Lung (tissue), 12 donors: ENCODE measurements around the gene LTB4R2. TPM values are rescaled to one million over a fixed set of nuclear protein-coding genes. Genes with fewer than 3 reads are reported as not detected.

ENCODE experiments used
- ATAC-seq: fragments of 200-7000 bp; cut with Tn5 transposase; one replicate; pipeline ENCODE4 v1.9.1; 2020; ENCODE audit warnings: moderate number of reproducible peaks; ENCODE audit not compliant: insufficient read depth, low FRiP score
- DNase-seq, 3 donors: peaks; one replicate each; pipeline ENCODE4 v3.0.0-alpha.2; 2013 to 2017
- H3K27ac ChIP-seq, 2 donors: one replicate each; pipeline ENCODE4 v1.5.1; 2013; ENCODE audit warnings: mild to moderate bottlenecking in 2 of 2, moderate library complexity in 2 of 2, control low read depth in 1 of 2, inconsistent platforms in 1 of 2, low read depth in 1 of 2, low read length in 1 of 2
- H3K27me3 ChIP-seq, 3 donors: one replicate each; pipeline ENCODE4 v1.5.1; 2013; ENCODE audit warnings: low read length in 2 of 3; ENCODE audit not compliant: control insufficient read depth in 3 of 3, insufficient read depth in 3 of 3
- H3K36me3 ChIP-seq, 4 donors: one replicate each; pipeline ENCODE4 v1.5.1; 2013; ENCODE audit warnings: low read length in 4 of 4, mild to moderate bottlenecking in 1 of 4, moderate library complexity in 1 of 4; ENCODE audit not compliant: control insufficient read depth in 4 of 4, insufficient read depth in 4 of 4
- H3K4me1 ChIP-seq, 5 donors: one replicate each; pipeline ENCODE4 v1.5.1; 2013; ENCODE audit warnings: low read length in 5 of 5, mild to moderate bottlenecking in 2 of 5, moderate library complexity in 1 of 5; ENCODE audit not compliant: control insufficient read depth in 5 of 5, insufficient read depth in 5 of 5
- H3K4me3 ChIP-seq: one replicate; pipeline ENCODE4 v1.5.1; 2013; ENCODE audit warnings: mild to moderate bottlenecking, control low read depth, moderate library complexity
- H3K9ac ChIP-seq, 2 donors: one replicate each; pipeline ENCODE4 v1.5.1; 2013; ENCODE audit warnings: low read length in 2 of 2, control low read depth in 1 of 2; ENCODE audit not compliant: insufficient read depth in 1 of 2
- H3K9me3 ChIP-seq, 4 donors: one replicate each; pipeline ENCODE4 v1.5.1; 2013; ENCODE audit warnings: low read length in 3 of 4, mild to moderate bottlenecking in 1 of 4, moderate library complexity in 1 of 4; ENCODE audit not compliant: control insufficient read depth in 4 of 4, insufficient read depth in 3 of 4
- whole genome bisulfite sequencing, 2 donors: extraction: QIAGEN DNeasy Blood & Tissue Kit; methylation state at CpG; one replicate each; pipeline ENCODE4 v1.1.7; 2013; 5-methylcytosine and 5-hydroxymethylcytosine counted together
- polyA plus RNA-seq, 2 donors: library from polyadenylated mRNA; stranded (reverse); fragments of 200-250 nt; gene quantifications; one replicate each; pipeline ENCODE4 v1.2.1, GENCODE V29; 2013
- total RNA-seq, 2 donors: library from RNA; depleted of rRNA in 1 of 2; stranded (reverse); fragments of >200 nt in 1 of 2; gene quantifications; one replicate each; pipeline ENCODE4 v1.2.1, GENCODE V29; 2014 to 2021
- TF ChIP-seq, protein P1 (sequence below): IDR thresholded peaks from 2 replicates; pipeline ENCODE4 v1.5.1; 2012; ENCODE audit warnings: mild to moderate bottlenecking; ENCODE audit errors: control extremely low read depth, extremely low read depth
- donor health status: control.
- donor health status: control.
- donor health status: Bipolar disorder and iron deficiency.
- donor health status: healthy.
- donor health status: DM: yes; HTN: yes; CAD: no.

LTB4R2 gene
- total and polyA plus RNA-seq, 4 donors: 1.8 to 14.0 (median 5.7) TPM

DNA sequence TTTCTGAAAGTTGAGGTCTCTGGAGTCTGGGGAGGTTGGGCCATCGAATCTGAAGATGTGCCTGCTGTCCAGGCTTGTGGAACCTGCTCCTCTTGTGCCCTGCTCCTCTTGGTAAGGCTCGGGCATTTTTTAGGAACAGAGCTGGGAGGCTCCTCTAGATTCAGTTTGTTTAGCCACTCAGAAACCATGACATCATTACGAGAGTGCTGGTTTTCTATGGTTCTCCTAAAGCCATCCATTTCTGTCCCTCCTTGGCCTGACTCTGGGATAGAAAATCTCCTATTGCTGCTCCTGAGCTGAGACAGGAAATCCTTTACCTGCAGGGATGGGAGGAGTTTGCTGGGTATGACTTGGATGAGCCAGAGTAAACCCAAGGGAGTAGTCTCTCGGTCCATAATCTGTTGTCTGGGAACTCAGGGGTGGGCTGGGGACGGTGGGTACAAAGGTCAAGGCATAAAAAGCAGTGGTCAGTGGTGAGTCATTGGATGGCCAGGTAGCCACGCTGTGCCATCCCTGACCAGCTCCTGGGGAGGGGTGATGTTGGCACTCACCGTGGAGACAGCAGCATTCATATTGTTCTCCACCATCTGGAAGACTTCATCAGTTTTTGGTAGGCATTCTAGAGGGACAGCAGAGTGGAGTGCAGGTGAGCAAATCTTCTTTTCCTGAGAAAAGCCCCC, 27.3 kb downstream of the LTB4R2 start:
- peaks cover 0 to 5% (median 0%) of the 10 kb centered on the region in 4 donors for H3K36me3 ChIP-seq
- no peak overlapping the region for H3K4me3 ChIP-seq
- ATAC-seq: no peak
- no peak overlapping the region for H3K9ac ChIP-seq
- TF ChIP-seq, protein P1, sequence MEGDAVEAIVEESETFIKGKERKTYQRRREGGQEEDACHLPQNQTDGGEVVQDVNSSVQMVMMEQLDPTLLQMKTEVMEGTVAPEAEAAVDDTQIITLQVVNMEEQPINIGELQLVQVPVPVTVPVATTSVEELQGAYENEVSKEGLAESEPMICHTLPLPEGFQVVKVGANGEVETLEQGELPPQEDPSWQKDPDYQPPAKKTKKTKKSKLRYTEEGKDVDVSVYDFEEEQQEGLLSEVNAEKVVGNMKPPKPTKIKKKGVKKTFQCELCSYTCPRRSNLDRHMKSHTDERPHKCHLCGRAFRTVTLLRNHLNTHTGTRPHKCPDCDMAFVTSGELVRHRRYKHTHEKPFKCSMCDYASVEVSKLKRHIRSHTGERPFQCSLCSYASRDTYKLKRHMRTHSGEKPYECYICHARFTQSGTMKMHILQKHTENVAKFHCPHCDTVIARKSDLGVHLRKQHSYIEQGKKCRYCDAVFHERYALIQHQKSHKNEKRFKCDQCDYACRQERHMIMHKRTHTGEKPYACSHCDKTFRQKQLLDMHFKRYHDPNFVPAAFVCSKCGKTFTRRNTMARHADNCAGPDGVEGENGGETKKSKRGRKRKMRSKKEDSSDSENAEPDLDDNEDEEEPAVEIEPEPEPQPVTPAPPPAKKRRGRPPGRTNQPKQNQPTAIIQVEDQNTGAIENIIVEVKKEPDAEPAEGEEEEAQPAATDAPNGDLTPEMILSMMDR: no peak
- H3K27me3 ChIP-seq: peaks cover 0 to 74% (median 56%) of the 10 kb centered on the region in 3 donors
- DNase-seq: no peak
- H3K27ac ChIP-seq: no peak overlapping the region
- WGBS, 2 donors: 91 to 94% methylated on average over 7 of the region's 7 CpGs
- H3K4me1 ChIP-seq: peaks cover 0 to 28% (median 15%) of the 10 kb centered on the region in 5 donors
- H3K9me3 ChIP-seq: no peaks in the 10 kb centered on the region

DNA sequence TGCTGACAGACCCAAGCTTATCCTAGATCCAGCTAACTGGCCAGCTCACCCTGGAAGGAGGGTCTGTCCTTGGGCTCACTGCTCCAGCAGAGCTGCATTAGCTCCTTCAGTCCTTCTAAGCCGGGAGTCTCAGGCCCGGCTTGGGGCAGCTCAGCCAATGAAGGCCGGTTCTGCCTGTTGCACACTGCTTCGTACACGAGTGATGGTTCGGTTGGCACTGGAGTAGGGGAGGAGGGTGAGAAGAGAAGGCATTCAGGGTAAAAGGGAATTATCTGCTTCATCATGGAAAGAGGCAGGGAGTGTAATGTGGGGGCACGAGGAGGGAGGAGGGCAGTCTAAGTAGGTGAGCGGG, 27.9 kb downstream of the LTB4R2 start:
- 95 to 96% methylated on average over 8 of the region's 8 CpGs for WGBS, 2 donors
- H3K9me3 ChIP-seq: no peaks in the 10 kb centered on the region
- peaks cover 0 to 71% (median 54%) of the 10 kb centered on the region in 3 donors for H3K27me3 ChIP-seq
- ATAC-seq (no peak), DNase-seq (no peak)
- H3K4me3 ChIP-seq: no peak overlapping the region
- no peak overlapping the region for H3K27ac ChIP-seq
- peaks cover 0 to 23% (median 15%) of the 10 kb centered on the region in 5 donors for H3K4me1 ChIP-seq
- H3K9ac ChIP-seq: no peak overlapping the region
- H3K36me3 ChIP-seq: peaks cover 0 to 5% (median 0%) of the 10 kb centered on the region in 4 donors
- TF ChIP-seq, protein P1: no peak

DNA sequence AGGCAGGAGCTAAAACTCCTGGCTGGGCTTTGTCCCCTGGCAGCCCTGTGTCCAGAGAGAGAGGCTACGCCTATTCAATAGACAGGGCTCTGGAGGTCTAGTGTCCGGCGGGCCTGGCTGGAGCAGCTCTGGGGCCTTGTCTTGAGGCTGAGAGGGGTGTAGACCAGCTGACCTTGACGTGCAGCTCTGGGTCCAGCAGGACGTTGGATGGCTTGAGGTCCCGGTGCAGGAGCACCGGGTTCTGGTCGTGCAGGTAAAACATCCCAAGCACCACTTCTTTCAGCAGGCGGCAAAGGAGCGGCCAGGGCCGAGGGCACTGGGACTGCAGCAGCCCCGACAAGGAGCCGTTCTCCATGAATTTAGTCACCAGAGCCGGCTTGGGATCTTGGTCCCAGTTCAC, 28.9 kb downstream of the LTB4R2 start:
- peak overlapping the region in 1 of 2 donors; percentile 80 for H3K27ac ChIP-seq

More for the DNA sequence above, 28.9 kb downstream of the LTB4R2 start:
- peaks cover 0 to 5% (median 0%) of the 10 kb centered on the region in 4 donors for H3K36me3 ChIP-seq
- WGBS, 2 donors: 76 to 80% methylated on average over 14 of the region's 14 CpGs
- ATAC-seq: no peak
- H3K4me1 ChIP-seq: peaks cover 0 to 22% (median 15%) of the 10 kb centered on the region in 5 donors
- peaks cover 0 to 69% (median 52%) of the 10 kb centered on the region in 3 donors for H3K27me3 ChIP-seq
- no peak for DNase-seq
- H3K9me3 ChIP-seq: no peaks in the 10 kb centered on the region
- TF ChIP-seq, protein P1: no peak
- H3K9ac ChIP-seq: peak overlapping the region in 1 of 2 donors; percentile 5
- no peak overlapping the region for H3K4me3 ChIP-seq
